NCI-H1092 treated with DMSO at 0.1 percent for 48 hours (cell line): ENCODE measurements around the gene RNU6-8.

ENCODE experiments used
- DNase-seq: peaks from one replicate; lab custom pipeline; 2025; lab: John Stamatoyannopoulos, UW

Gene RNU6-8

DNA sequence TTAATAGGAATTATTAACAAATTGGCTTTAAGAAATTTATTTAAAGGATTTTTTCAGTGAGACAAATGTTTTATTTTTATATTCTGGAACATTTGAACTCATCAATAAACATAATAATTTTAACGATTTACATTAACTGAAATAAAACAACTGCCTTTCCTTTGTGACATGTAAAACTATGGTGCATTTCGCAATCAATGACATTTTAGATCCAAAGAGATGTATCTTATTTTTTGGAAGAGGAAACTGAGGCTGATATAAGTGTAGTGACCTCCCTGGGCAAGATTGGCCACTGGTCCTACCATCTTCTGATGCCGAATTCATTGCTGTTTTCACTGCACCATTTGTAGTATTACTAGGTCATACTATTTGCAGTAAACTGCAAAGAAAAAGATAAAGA, 2.5 kb upstream of the RNU6-8 start:
- no peak for DNase-seq

GRCh38 chr14:32203928-32204357, 874 bp upstream of the RNU6-8 start:
- peak; percentile 75 for DNase-seq

DNA sequence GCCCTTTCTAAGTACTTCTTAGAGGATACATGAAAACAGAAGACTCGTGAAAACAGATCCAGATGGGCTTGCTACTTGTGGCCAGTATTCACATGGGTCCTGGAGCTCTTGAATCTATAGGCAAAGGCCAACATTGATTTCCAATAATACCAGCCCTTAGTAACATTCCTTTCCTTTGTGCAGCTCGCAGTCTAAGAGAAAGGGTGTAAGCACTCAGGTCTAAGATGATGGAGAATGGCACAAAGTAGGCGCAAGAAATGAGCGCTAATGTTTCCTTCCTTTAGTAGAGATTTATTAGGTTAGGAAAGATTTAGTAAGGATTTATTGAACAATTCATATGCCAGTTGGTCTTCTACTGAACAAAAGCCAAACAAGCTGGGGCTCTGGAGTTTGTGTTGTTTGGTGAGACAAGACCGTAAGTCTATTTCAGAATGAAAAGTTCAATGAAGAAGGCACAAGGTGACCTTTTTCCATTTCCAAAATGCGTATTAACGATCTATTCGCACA, 525 bp downstream of the RNU6-8 start:
- DNase-seq, result peak; percentile 72

DNA sequence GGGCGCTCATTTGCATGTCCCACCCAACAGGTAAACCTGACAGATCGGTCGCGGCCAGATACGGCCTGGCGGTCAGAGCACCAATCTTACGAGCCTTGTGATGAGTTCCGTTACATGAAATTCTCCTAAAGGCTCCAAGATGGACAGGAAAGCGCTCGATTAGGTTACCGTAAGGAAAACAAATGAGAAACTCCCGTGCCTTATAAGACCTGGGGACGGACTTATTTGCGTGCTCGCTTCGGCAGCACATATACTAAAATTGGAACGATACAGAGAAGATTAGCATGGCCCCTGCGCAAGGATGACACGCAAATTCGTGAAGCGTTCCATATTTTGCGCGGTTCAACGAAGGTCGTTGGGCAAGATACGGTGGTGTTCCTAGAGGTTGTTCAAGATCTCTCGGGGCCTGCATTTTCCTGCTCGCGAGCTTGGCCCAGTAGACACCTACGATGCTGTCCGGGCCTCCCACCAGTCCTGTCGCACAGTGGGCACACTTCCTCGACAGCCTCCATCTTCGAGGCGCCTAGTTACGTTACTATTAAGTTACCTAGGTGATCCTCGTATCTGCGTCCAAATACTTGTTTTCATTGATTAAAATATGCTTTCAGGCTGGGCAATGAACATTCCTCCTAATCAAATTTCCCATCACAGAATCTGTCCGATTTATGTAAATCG, 1.1 kb downstream of the RNU6-8 start, which contains the start of gene RNU6-7:
Gene RNU6-7, plus strand, starts transcription at position 230 of the 675 bp plus-strand sequence.
- peak; percentile 63 for DNase-seq

DNA sequence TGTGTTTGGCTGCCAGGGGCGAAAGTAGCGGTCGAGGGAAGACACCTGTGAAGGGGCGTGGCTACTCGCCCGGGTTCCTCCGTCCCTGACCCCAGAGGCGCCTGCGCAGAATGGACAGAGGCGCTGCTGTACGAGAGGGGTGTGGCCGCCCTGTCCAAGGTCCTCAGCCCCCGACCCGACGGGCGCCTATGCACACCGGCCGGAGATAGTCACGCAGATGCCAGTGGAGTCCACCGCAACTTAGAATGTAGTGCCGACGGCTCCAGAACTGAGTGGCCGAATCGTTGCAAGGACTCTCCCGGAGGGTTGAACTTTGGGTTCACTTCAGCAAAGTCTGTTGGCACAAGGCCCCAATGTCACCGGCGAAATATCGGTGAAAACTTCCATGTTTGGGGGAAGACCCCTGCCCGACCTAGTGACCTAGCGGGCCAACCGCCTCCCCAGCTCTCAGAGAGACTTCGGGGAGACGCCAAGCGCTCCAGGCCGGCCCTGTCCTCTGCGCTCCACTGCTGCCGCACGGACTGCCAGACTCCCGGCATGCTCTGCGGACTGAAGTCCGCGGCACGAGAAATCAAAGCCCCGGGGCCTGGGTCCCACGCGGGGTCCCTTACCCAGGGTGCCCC, 1.8 kb downstream of the RNU6-8 start:
- peak; percentile 82 for DNase-seq

DNA sequence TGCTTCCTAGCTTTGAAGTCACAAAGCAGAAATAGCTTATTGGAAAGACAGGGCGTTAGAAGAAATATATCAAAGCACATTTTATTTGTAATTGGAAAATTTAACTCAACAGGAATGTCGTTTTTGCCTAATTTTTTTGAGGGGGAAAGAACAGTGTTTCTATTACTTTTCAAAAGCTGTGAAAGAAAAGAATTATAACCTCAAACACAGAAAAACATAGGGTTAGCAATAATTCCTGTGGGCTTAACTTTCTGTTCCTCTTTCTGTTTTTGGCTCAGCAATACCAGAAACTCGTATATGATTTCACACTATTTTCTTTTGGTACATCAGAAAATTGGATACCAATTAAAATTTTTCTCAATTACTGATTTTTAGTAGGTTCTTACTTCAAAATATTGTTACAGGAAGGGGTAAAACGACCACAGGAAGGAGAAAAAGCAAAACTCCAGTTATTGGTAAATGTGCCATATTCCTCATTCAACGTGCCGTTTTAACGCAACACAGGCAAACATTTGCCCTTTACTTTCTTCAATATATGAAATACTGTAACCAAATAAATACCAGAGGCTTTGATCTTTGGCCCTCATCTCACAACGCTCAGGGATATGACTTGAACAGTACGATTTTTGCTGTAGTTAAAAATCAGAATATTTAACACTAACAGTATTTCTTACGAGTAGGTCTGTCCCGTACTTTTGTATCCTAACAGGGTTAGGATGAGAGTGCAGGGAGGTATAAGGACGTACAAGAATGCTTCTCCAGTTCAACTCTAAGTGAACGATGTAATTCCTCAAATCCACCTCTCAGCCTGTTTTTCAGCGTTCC, 2.5 kb downstream of the RNU6-8 start:
- DNase-seq, result no peak

DNA sequence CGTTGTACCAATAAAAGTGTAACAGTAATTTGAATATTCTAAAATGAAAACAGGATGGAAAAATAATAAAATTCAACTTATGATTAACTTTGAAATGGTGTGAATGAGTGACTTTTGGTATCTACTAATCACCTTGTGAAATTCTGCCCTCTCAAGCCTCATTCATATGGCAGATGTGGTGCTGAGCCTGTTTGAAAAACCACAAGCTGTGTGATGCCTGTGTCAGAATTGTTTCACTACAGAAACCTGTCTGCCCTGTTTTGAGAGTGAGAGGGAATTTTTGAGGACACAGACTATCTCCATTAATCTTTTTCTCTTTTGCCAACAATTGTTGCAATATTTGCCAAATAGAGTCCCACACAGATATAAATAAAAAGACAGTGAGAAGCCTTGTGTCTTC, 5.2 kb downstream of the RNU6-8 start:
- DNase-seq, result no peak

- DNase-seq, result no peak
Observed at GRCh38 chr14:32195636-32196035, 7.4 kb downstream of the RNU6-8 start.

DNA sequence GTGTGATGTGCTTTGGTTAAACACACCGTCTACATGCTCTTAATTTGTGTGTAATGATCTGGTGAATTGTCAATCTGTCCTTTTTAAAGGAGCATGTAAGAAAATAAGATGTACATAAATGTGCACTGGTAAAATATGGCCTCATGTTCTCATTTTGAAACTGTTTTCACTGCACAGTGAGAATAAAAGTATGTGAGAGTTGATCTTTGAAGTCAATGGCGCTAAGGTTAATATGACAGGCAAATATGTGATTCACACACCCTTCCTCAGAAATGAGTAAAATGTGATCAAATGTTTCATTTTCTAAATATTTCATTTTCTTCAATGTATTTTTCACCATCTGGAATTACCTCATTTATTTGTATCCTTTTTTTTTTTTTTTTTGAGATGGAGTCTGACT, 9.5 kb downstream of the RNU6-8 start:
- DNase-seq, result no peak

DNA sequence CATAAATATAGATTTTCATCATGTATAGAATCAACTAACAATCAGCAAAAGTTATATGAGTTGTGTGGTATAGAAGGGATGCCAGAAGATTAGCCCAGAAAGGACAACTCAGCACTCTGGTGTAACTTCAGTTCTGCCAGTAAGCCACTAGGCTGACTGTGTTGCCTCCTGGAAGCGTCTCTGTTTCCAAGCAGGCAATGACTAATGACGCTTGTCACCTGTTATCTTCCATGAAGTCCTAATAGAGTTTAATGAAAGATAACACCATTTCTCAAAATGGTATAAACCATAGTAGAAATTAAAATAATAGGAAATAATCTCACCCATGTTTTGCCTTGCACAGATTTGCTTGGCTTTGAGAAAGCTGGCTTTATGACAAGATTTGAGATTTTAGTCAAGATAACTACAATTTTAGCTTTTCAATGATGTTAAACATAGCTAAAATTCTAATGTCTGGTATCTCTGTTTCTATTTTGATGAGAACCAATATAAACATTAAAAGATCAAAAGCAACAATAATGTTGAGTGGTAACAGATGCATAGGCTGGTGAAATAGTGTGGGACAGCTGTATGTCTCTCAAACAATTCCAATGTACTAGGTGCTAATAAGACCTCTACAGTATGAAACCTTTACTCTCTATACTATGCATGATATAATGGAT, 10.2 kb downstream of the RNU6-8 start:
- DNase-seq, result no peak

DNA sequence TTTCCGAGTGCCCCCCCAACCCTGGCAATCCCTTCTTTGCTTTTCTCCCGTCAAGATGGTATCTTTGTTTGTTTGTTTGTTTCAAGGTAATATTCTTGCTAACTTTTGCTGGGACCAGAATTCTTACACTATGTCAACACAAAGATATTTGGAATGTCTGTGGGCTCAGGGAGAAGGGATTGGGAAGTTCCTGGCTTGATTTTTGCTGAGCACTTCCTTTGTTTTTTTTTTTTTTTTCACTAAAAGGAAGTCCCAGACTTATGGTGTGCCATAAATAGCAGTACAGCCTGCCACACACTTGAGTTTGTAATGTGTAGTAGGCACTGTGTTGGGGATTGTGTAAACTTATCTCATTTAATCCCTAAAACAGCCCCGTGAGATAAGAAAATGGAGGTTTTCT, 12.4 kb downstream of the RNU6-8 start:
- DNase-seq, result no peak

- DNase-seq, result no peak
Observed at GRCh38 chr14:32189811-32190210, 13.3 kb downstream of the RNU6-8 start.

DNA sequence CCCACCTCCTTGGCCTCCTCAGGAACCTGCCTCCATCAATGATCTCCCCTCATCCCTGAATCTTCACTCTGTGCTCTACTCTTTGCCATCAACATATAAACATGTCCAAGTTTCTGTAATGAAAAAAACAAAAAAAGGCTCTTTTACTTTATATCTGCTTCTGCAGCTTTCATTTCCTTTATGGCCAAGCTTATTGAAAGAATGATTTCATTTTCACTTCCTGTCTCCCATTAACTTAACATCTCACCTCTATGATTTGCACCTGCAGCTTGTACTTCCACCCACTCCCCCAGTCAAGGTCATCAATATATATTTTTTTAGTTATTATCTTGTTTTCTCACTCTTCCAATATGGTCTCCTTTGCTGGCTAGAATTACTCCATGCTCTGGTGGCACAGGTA, 16.8 kb downstream of the RNU6-8 start:
- no peak for DNase-seq

DNA sequence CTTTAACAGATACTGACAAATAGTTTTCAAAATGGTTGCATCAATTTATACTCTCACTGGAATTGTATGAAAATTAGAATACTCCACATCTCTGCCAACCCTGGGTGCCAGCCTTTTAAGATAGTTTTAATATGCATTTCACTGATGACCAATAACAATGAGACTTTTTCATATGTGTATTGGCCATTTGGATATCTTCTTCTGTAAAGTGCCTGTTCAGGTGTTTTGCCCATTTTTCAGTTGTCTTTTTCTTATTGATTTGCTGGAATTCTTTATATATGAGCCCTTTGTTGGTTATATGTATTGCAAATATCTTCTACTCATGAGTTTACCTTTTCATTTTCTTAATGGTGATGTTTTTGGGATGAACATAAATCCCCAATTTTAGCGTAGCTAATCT, 18.0 kb downstream of the RNU6-8 start:
- DNase-seq, result no peak

- no peak for DNase-seq
Observed at GRCh38 chr14:32183151-32184058, 19.7 kb downstream of the RNU6-8 start.

DNA sequence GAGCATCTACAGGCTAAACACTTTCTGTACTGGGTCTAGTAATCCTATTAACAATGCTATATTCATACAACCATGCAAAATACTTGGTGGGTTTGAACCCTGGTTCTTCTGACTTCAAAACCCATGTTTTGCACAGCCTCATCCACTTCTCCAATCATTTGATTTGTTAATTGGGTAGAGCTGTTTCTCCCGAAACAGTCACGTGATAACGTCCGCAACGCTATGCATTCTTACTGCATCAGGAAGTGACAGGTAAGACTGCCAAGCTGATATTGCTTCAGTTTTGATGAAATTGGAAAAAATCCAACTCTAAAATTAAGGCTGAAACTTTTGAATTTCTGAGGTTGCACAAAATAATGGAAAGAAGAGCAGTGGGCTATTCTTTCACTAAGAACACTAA, 31.6 kb downstream of the RNU6-8 start:
- DNase-seq, result no peak

GRCh38 chr14:32169191-32169590, 33.9 kb downstream of the RNU6-8 start:
- DNase-seq, result no peak

GRCh38 chr14:32167907-32168306, 35.2 kb downstream of the RNU6-8 start:
- DNase-seq, result no peak

GRCh38 chr14:32166924-32167323, 36.1 kb downstream of the RNU6-8 start:
- no peak for DNase-seq

DNA sequence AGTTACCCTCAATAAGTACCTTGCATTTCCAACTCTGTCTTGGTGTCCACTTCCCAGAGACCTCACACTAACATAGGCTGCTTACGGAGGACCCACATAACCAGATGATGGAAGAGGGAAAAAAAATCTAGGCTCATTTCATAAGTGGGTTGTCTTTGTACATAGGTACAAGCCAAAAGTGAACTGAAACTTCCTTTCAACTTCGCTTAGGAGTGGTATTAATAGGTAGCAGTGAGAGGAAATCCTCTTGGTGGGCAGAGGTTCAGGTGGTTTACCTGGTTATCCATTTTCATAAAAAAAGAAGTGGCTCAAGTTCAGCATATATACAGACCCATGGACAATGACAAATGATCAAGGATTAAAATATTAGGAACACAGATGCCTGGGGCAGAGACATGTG, 37.0 kb downstream of the RNU6-8 start:
- no peak for DNase-seq
